Activated T-helper 1 cell treated with anti-CD3 and anti-CD28 coated beads, Interleukin-2, amount 50 U/mL, for 16 hours (primary cell): ENCODE measurements around the gene KSR1.
"Not testable (repeated sequence)": the region's sequence is repeated elsewhere in the genome, so short reads cannot be mapped to it uniquely, and the experiment has no call there.

ENCODE experiments used
- DNase-seq, 2 donors: peaks; one replicate each; pipeline ENCODE4 v3.0.0-alpha.2; 2020; ENCODE audit warnings: low read depth in 1 of 2, low spot score in 1 of 2

KSR1 gene

DNA sequence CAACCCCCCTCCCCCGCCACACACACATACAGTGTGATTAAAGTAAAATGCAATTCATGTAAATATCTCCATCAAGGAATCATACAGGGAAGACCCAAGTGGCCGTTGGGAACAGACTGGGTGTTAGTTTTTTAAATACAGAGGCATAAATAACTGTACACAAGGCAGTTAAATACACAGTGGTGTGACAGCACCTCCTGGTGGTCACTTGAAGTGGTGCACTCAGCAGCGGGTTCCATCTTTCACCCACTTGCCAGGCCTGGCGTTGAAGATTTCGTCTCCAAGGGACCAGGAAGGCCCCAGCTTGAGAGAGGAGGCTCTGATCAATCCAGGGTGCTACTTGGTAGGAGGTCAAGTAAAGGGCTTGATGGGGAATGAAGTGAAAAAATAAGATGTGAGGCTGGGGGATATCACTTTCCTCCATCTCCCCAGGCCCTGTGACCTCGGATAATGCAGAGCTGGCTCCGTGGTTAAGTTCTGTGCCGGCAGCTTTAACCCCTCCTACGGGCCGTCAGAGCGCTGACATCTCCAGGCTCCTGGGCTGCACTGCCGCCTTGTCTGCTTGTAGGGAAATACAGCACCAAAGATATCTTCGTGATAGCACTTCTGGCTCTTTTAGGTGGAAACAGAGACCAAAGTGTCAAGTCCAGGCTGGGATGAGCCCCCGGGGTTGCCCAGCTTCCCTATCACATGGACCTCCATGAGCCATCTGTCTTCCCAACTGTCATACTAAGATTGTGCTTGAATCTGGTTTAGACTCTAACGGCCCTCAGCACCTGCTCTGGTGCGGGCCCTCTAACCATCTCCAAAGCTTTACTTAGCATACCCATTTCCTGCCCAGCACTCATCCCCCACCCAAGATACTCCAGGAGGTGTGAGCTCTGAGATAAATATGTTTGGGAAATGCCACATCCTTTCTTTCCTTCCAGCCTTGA, 195.4 kb downstream of the KSR1 start:
- peak; percentile 45 to 55 for DNase-seq

- DNase-seq, result not testable (repeated sequence)
Observed at GRCh38 chr17:27653449-27653971, 197.3 kb downstream of the KSR1 start.

DNA sequence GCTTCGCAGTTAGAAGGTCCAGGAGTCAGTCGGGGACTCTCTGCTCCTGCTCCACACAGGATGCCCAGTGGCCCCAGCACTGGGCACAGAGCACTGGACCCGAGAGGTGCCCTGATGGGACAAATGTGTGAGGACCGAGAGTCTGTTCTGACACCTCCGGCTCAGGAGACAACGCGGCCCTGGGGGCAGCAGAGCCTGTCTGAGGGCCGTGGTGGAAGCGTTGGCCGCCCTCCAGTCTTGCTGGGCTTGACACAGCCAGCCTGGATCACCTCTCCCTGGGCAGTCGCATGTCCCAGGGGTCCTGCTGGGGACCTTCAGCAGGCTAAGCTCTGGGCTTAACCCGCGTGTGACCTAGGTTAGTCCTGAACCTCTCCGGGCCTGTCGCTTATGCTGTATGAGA, 197.9 kb downstream of the KSR1 start:
- no peak for DNase-seq

DNA sequence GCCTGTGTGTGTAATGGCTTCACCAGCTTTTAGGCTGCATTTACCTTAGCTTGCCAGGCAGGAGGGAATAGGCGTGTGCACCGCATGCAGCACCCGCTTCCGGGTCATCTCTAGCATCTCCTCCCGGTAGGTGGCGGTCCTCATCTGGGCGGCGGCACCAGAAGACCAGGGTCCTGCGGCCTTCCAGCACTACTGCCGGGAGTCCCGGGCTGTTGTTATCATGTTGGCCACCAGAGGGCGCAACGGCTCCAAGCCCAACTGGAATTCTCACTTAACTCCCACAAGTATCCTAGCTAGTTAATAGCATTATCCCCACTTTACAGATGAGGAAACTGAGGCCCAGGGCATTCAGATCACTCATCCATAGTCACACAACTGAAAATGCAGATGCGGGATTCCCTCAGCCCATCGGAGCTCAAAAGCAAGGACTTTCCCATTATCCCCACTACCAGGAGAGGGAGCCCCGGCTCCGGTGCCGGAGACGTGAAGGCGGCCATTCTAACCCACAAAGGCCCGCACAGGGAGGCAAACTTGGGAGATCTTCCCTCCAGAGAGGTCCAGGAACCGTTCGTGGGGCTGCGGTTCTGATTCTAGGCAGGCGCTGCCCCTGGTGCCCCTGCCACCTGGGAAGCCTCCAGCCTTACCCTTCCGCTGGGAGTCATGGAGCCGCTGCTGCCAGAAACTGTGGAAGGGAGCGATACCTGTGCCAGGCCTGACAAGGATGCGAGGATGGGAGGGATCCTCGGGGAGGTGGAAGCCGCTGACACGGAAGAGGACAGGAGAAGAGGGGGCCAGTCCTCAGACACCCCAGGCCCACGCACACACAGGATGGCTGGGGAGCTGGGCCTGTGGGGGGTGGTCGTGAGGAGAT, 198.6 kb downstream of the KSR1 start:
- DNase-seq, result peak; percentile 44 to 48

DNA sequence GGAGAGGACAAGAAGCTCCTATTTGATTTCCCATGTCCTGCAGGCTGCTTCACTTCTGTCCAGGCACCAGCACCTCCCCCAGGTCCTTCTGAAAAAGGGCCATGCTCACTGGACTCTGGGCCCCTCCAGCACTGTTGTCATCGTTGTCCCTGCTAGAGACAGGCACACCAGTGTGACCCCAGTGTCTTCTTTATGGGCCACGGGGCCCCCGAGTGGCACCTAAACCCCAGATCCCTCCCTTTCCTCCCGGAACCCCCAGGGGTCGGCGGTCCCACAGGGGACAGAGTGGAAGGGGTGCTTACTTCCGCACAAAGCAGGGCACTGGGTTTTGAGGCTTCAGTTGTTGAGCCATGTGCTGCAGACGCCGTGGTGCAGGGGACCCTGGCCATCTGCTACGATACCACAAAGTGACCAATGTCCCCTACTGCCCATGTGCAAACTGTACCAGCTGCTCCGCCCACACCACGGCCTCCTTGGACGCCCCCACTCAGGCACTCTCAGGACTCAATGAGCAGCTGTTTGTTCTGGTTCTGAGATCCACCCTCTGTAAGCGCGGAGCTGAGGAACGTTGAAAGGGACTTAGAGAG, 199.4 kb downstream of the KSR1 start:
- DNase-seq, result not testable (repeated sequence)

DNA sequence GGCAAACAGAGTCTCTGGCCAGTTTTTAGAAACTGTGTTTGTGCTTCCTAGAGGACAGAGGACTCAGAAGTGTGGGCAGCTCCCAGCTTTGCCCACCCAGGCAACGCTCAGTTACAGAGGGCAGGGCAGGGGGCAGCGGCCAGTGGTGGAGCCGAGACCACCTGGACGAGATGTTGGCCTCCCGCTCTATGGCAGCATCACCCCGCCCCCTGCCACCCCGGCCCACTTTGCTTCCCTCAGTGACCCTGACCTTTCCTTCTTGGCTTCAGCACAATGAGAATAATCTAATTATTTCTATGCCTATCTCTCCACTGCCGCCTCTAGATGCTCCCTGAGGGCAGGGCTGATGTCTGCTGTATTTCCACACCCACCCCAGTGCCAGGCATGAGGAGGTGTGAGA, 200.4 kb downstream of the KSR1 start:
- DNase-seq, result not testable (repeated sequence)

GRCh38 chr17:27657620-27658019, 201.4 kb downstream of the KSR1 start:
- no peak for DNase-seq

DNA sequence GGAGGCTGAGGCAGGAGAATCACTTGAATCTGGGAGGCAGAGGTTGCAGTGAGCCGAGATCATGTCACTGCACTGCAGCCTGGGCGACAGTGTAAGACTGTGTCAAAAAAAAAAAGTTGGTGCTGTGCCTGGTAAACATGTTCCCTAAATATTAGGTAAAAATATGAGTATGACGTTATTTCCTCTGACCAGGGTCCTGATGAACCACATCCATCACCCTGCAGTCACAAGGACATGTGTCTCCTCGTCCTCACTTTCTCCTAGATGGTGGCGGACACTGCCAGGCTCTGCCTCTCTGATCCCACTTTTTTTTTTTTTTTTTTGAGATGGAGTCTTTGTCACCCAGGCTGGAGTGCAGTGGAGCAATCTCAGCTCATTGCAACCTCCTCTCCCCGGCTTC, 203.4 kb downstream of the KSR1 start:
- DNase-seq, result no peak

DNA sequence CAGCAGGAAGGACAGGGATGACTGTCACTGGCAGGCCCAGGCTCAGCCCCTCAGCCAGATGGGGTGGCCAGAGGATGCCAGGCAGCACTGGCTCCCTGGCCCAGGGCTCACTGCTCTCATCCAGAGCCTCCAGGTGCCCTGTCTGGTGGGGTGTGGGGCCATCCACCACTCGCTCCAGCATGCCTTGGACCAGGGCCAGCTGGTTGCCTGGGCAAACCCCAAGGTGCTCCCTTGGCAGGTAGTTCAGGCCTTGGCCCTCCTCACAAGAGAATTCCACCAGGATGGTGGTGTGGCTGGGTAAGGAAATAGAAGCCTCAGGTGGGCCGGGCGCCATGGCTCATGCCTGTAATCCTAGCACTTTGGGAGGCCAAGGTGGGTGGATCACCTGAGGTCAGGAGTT, 204.2 kb downstream of the KSR1 start:
- no peak for DNase-seq

GRCh38 chr17:27663936-27664605, 207.8 kb downstream of the KSR1 start:
- no peak for DNase-seq

DNA sequence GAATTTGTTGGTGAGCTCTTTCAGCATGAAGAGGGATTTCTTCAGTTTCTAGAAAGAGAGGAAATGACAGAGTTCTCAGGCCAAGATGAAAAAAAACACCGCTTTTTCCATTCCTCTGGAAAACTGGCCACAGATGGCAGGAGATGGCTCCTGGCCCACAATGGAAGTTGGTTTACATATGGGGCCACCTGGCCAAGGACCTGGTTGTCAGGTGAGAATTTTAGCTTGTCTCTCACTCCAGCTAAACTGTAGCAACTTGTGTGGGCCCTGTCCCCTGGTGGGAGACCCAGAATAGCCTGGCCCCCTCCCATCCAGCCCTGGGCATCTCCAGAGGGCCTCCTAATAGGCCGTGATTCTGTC, 208.3 kb downstream of the KSR1 start:
- no peak for DNase-seq

DNA sequence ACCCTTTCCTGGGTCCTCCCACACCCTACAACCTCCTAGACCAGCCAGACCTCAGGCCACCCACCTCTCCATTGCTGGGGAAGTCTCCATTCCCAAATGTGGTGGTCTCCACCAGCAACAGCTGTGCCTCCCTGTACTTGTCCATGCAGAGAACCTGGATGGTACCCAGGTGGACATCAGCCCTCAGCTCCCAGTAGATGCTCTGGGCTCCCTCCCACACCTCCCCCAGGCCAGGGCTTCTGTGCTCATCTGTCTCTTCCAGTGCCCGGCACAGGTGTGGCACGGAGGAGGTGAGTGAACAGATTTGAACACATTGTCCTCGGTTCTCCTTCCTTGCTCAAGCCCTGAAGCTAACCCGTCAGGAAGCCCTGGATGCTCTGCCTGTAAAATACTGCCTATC, 209.3 kb downstream of the KSR1 start:
- no peak for DNase-seq

GRCh38 chr17:27666270-27666669, 210.0 kb downstream of the KSR1 start:
- not testable (repeated sequence) for DNase-seq

- no peak for DNase-seq
Observed at GRCh38 chr17:27666831-27667560, 210.7 kb downstream of the KSR1 start.

GRCh38 chr17:27667656-27668487, 211.6 kb downstream of the KSR1 start:
- no peak for DNase-seq

GRCh38 chr17:27668488-27668823, 212.2 kb downstream of the KSR1 start:
- DNase-seq, result no peak

GRCh38 chr17:27669136-27669535, 212.9 kb downstream of the KSR1 start:
- DNase-seq, result no peak

DNA sequence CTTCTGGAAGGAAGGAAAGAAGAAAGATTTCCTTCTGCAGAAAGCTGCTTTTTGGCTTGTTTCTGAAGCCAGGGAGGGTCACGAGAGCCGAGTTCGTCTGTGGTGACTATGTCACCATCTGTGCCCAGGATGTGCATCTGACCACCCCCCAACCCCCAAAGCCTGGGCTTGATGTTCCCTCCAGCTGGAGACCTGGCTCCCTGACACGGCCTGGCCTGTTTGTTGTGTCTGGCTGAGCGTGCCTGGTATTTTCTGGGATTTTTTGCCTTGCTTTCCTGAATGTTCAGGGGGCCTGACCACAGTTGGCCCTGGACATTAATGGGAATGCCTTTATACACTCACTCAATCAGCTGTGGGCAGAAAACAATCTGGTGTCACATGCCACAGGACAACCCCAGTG, 213.6 kb downstream of the KSR1 start:
- no peak for DNase-seq

GRCh38 chr17:27670791-27671590, 214.7 kb downstream of the KSR1 start:
- no peak for DNase-seq
